ENCODE results near the gene ANO3. TPM values are rescaled to one million over a fixed set of nuclear protein-coding genes. Genes with fewer than 3 reads are reported as not detected.

ANO3 gene
- polyA plus RNA-seq, 3 donors, result not detected

- no peak for TF ChIP-seq CTCF (IDR thresholded peaks at IDR 0.05)
- Histone ChIP-seq H3K9me3 (replicated peaks in 1 of 2; ENCODE audit: control insufficient read depth in 1 of 2, insufficient read depth in 1 of 2, low read length in 2 of 2) (no peaks in the 10 kb centered on the region), H3K27ac (ENCODE audit: low read depth in 1 of 2, low read length in 2 of 2) (no peak overlapping the region), H3K4me2 (replicated peaks; ENCODE audit: extremely low read depth, low read length, poor library complexity, severe bottlenecking) (no peak overlapping the region), H3K9ac (ENCODE audit: insufficient read depth, low read length, poor library complexity, severe bottlenecking) (no peak overlapping the region), H3K79me2 (ENCODE audit: insufficient read depth, low read length) (no peaks in the 10 kb centered on the region), H2AFZ (ENCODE audit: insufficient read depth, low read depth, low read length, poor library complexity, severe bottlenecking) (no peak overlapping the region), H3K4me3 (replicated peaks in 1 of 3; ENCODE audit: low read depth in 2 of 3, low read length in 3 of 3) (no peak overlapping the region), H4K20me1 (ENCODE audit: insufficient read depth, low read length) (no peaks in the 10 kb centered on the region), H3K4me1 (ENCODE audit: control insufficient read depth in 1 of 2, insufficient read depth in 2 of 2, low read length in 2 of 2) (no peaks in the 10 kb centered on the region), H3K36me3 (replicated peaks in 1 of 2; ENCODE audit: control insufficient read depth in 1 of 2, insufficient read depth in 2 of 2, low read length in 2 of 2) (no peaks in the 10 kb centered on the region), H3K27me3 (ENCODE audit: control insufficient read depth in 2 of 2, insufficient read depth in 2 of 2, low read length in 2 of 2) (no peaks in the 10 kb centered on the region)
- Mint-ChIP-seq H3K9me3 (no peaks in the 10 kb centered on the region), H3K27ac (no peak overlapping the region), H3K4me3 (no peak overlapping the region), H3K36me3 (no peaks in the 10 kb centered on the region), H3K4me1 (no peaks in the 10 kb centered on the region), H3K27me3 (ENCODE audit: low read depth in 3 of 3) (peaks cover 0 to 4% (median 2%) of the 10 kb centered on the region in 3 donors)
- WGBS (ENCODE audit: insufficient coverage), result no CpG with 5 or more reads among the region's 2 CpGs
- DNase-seq, result no peak
- intact Hi-C loops (cut with micrococcal nuclease), result no loop called here
These were observed 7.7 kb upstream of the ANO3 start for GRCh38 chr11:26324270-26324669.

- no peaks in the 10 kb centered on the region for H3K36me3 Mint-ChIP-seq
- H3K36me3 ChIP-seq (replicated peaks in 1 of 2; ENCODE audit: control insufficient read depth in 1 of 2, insufficient read depth in 2 of 2, low read length in 2 of 2), result no peaks in the 10 kb centered on the region
- no peak for TF ChIP-seq CTCF (IDR thresholded peaks at IDR 0.05)
- H3K4me3 Mint-ChIP-seq, result no peak overlapping the region
- H3K27me3 ChIP-seq (ENCODE audit: control insufficient read depth in 2 of 2, insufficient read depth in 2 of 2, low read length in 2 of 2), result peaks cover 2 to 10% of the 10 kb centered on the region in 2 donors
- H3K27ac Mint-ChIP-seq, result no peak overlapping the region
- no peaks in the 10 kb centered on the region for H4K20me1 ChIP-seq (ENCODE audit: insufficient read depth, low read length)
- no peaks in the 10 kb centered on the region for H3K9me3 Mint-ChIP-seq
- H3K4me3 ChIP-seq (replicated peaks in 1 of 3; ENCODE audit: low read depth in 2 of 3, low read length in 3 of 3), result no peak overlapping the region
- no peaks in the 10 kb centered on the region for H3K4me1 Mint-ChIP-seq
- no peaks in the 10 kb centered on the region for H3K4me1 ChIP-seq (ENCODE audit: control insufficient read depth in 1 of 2, insufficient read depth in 2 of 2, low read length in 2 of 2)
- H3K27ac ChIP-seq (ENCODE audit: low read depth in 1 of 2, low read length in 2 of 2), result no peak overlapping the region
- H2AFZ ChIP-seq (ENCODE audit: insufficient read depth, low read depth, low read length, poor library complexity, severe bottlenecking), result no peak overlapping the region
- no peak overlapping the region for H3K9ac ChIP-seq (ENCODE audit: insufficient read depth, low read length, poor library complexity, severe bottlenecking)
- intact Hi-C loops (cut with micrococcal nuclease), result no loop called here
- H3K79me2 ChIP-seq (ENCODE audit: insufficient read depth, low read length), result no peaks in the 10 kb centered on the region
- no peaks in the 10 kb centered on the region for H3K9me3 ChIP-seq (replicated peaks in 1 of 2; ENCODE audit: control insufficient read depth in 1 of 2, insufficient read depth in 1 of 2, low read length in 2 of 2)
- H3K4me2 ChIP-seq (replicated peaks; ENCODE audit: extremely low read depth, low read length, poor library complexity, severe bottlenecking), result no peak overlapping the region
- DNase-seq, result no peak
- peaks cover 6 to 8% (median 8%) of the 10 kb centered on the region in 3 donors for H3K27me3 Mint-ChIP-seq (ENCODE audit: low read depth in 3 of 3)
- no CpG with 5 or more reads among the region's 4 CpGs for WGBS (ENCODE audit: insufficient coverage)
These were observed 5.0 kb upstream of the ANO3 start for GRCh38 chr11:26326793-26327400.
